BE2C (cell line): Measurements from ENCODE around the gene C19orf33.

Experiments
- DNase-seq: peaks from one replicate; pipeline ENCODE4 v3.0.0-alpha.2; 2020
- H3K27me3 ChIP-seq: fragments of 250-450 bp; sonication (Bioruptor Pico); 2 replicates; pipeline ENCODE4 v1.5.1; 2020; ENCODE audit warnings: mild to moderate bottlenecking
- H3K36me3 ChIP-seq: fragments of 250-450 bp; sonication (Bioruptor Pico); 2 replicates; pipeline ENCODE4 v1.5.1; 2020; ENCODE audit warnings: mild to moderate bottlenecking
- H3K4me1 ChIP-seq: fragments of 250-450 bp; sonication (Bioruptor Pico); 2 replicates; pipeline ENCODE4 v1.5.1; 2020
- H3K4me3 ChIP-seq: 2 replicates; pipeline ENCODE4 v1.5.1; 2011; ENCODE audit warnings: low read depth, low read length
- H3K9me3 ChIP-seq: fragments of 250-450 bp; sonication (Bioruptor Pico); 2 replicates; pipeline ENCODE4 v1.5.1; 2020
- CTCF ChIP-seq: IDR thresholded peaks from 2 replicates; pipeline ENCODE4 v1.5.1; 2012; ENCODE audit warnings: mild to moderate bottlenecking, low read depth, low read length

The C19orf33 gene

GRCh38 chr19:38278751-38279150 is 25.3 kb upstream of the C19orf33 start:
- DNase-seq, result no peak
- H3K4me3 ChIP-seq, result no peak overlapping the region
- H3K27me3 ChIP-seq, result no peaks in the 10 kb centered on the region
- TF ChIP-seq CTCF, result no peak
- H3K9me3 ChIP-seq, result no peaks in the 10 kb centered on the region
- no peaks in the 10 kb centered on the region; the same call in 1 of the 2 replicates for H3K4me1 ChIP-seq
- H3K36me3 ChIP-seq, result no peaks in the 10 kb centered on the region

DNA sequence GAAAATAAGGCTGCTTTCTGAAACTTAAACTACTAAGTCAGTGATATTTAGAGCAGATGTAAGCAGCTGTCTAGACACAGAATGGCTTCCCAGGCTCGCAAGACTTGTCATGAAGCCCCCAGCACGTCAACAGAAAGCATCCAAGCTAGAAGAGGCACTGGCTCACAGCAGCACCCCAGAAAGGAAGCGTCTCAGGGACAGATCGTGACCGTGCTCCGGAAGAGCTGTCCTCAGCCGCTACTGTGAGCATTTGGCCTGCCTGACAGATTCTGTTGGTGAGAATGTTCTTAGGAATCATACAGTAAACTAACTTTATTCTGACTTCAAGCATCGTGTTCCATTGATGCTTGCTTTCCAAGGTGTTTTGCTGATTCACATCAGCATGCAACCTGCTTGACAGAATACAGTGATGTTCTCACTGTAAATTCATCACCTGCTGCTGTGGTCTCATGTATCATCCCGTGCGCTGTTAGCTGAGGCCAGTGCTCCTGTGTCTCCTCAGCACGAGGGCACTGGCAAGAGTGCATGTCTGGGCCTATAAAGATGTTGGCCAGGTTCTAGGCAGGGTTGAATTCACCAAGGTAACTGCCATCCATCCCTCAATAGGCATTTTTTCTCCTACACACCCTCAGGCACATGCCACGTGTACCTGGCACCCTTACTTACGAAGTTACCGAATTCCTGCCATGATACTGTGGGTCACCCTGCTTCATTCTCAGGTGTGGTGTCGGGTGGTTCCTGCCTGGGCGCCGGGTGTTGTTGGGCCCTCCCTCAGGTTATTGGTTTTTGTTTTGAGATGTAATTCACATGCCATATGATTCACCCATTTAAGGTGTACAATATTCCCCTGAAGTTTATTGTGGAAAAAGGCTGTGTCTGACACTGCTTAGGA is 23.8 kb upstream of the C19orf33 start:
- DNase-seq, result no peak
- no peaks in the 10 kb centered on the region for H3K27me3 ChIP-seq
- H3K9me3 ChIP-seq, result no peaks in the 10 kb centered on the region
- TF ChIP-seq CTCF, result no peak
- H3K4me3 ChIP-seq, result no peak overlapping the region
- H3K36me3 ChIP-seq, result no peaks in the 10 kb centered on the region
- no peaks in the 10 kb centered on the region; the same call in 1 of the 2 replicates for H3K4me1 ChIP-seq

DNA sequence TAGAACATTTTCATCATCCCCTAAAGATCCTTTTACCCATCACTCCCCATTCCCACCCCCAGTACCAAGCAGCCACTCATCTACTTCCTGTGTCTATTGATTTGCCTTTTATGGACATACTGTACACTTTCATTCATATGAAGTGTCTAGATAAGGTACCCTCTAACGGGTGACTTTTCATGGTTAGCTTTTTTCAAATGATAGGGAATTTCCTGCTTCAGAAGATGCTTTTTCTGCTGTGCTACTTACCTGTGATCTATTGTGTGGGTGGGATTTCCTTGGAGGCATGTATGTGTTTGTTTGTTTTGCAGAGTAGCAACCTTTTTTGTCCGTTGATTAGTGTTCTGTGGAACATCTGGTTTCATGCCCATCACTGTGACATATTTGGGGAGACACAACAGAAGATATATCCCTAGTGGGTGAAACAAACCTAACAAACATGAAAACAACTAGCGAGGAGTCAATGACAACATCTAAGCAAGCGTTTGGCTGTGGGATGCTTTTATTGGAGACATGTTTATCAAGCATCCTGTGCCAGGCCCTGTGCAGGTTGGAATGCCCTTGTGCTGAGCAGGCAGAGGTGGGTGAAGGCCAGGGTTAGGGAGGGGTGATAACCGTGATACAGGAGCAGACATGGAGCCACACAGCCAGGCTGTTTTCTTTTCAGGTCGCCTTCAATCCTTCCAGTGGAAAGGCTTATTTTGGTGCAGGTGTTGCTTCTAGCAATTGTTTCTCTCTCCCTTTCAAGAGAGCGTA is 22.1 kb upstream of the C19orf33 start:
- TF ChIP-seq CTCF, result no peak
- H3K9me3 ChIP-seq, result no peaks in the 10 kb centered on the region
- H3K4me3 ChIP-seq, result no peak overlapping the region
- no peaks in the 10 kb centered on the region for H3K27me3 ChIP-seq
- DNase-seq, result no peak
- no peaks in the 10 kb centered on the region; the same call in 1 of the 2 replicates for H3K4me1 ChIP-seq
- no peaks in the 10 kb centered on the region for H3K36me3 ChIP-seq

DNA sequence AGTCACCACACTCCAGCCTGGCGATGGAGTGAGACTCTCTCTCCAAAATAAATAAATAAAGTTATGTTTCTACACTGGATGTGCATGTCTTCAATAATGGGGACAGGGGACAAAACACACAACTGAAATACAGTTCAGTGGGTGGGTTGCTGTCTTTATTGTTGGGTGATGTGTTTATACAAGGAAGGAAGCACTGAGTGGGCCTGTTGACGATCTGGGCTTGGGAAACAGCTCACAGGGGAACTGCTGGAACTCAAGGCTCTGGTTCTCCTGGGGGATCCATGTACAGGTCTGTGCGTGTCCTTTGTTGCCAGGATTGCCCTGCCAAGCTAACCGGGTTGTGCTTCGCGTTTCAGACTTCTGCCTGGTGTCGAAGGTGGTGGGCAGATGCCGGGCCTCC is 20.8 kb upstream of the C19orf33 start:
- no peak for DNase-seq
- no peaks in the 10 kb centered on the region for H3K27me3 ChIP-seq
- H3K36me3 ChIP-seq, result no peaks in the 10 kb centered on the region
- no peaks in the 10 kb centered on the region for H3K9me3 ChIP-seq
- H3K4me1 ChIP-seq, result no peaks in the 10 kb centered on the region; the same call in 1 of the 2 replicates
- H3K4me3 ChIP-seq, result no peak overlapping the region
- no peak for TF ChIP-seq CTCF

DNA sequence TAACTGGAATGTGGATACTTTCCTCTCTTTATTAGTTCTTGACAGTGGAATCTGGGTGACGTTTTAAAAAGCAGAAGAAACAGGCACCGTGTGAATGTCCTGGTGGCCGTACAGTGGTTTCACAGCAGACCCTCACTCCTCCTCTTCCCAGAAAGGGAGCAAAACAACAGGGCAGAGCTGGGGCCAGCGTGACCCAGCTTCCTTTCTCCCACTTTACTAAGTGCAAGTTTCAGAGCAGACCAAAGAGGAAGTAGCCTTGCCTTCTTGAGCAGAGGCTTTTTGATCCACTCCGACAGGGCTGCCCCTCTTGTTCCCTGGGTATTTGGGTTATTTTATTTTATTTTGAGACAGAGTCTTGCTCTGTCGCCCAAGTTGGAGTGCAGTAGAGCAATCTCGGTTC is 19.6 kb upstream of the C19orf33 start:
- H3K27me3 ChIP-seq, result no peaks in the 10 kb centered on the region
- H3K9me3 ChIP-seq, result no peaks in the 10 kb centered on the region
- TF ChIP-seq CTCF, result no peak
- DNase-seq, result no peak
- H3K36me3 ChIP-seq, result no peaks in the 10 kb centered on the region
- no peak overlapping the region for H3K4me3 ChIP-seq
- H3K4me1 ChIP-seq, result no peaks in the 10 kb centered on the region; the same call in 1 of the 2 replicates
